ENCODE data around the gene MTOR.

Gene MTOR

GRCh38 chr1:11068600-11069473, 193.5 kb downstream of the MTOR start:
- Histone ChIP-seq H3K27ac (replicated peaks) (peak overlapping the region; percentile 77), H3K4me3 (replicated peaks; ENCODE audit: insufficient read depth, low read length) (no peak overlapping the region), H3K27me3 (ENCODE audit: insufficient read depth, poor library complexity, severe bottlenecking) (no peaks in the 10 kb centered on the region)
- no peak for DNase-seq (ENCODE audit: low read depth in 1 of 2, low spot score in 1 of 2)
- TF ChIP-seq POLR2AphosphoS5 (IDR thresholded peaks at IDR 0.05; ENCODE audit: low read depth) (no peak), GABPA (IDR thresholded peaks at IDR 0.05; ENCODE audit: low read depth) (no peak), SPI1 (IDR thresholded peaks at IDR 0.05; ENCODE audit: borderline replicate concordance, low read depth) (no peak)
- TF ChIP-seq, protein P1, sequence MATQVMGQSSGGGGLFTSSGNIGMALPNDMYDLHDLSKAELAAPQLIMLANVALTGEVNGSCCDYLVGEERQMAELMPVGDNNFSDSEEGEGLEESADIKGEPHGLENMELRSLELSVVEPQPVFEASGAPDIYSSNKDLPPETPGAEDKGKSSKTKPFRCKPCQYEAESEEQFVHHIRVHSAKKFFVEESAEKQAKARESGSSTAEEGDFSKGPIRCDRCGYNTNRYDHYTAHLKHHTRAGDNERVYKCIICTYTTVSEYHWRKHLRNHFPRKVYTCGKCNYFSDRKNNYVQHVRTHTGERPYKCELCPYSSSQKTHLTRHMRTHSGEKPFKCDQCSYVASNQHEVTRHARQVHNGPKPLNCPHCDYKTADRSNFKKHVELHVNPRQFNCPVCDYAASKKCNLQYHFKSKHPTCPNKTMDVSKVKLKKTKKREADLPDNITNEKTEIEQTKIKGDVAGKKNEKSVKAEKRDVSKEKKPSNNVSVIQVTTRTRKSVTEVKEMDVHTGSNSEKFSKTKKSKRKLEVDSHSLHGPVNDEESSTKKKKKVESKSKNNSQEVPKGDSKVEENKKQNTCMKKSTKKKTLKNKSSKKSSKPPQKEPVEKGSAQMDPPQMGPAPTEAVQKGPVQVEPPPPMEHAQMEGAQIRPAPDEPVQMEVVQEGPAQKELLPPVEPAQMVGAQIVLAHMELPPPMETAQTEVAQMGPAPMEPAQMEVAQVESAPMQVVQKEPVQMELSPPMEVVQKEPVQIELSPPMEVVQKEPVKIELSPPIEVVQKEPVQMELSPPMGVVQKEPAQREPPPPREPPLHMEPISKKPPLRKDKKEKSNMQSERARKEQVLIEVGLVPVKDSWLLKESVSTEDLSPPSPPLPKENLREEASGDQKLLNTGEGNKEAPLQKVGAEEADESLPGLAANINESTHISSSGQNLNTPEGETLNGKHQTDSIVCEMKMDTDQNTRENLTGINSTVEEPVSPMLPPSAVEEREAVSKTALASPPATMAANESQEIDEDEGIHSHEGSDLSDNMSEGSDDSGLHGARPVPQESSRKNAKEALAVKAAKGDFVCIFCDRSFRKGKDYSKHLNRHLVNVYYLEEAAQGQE (IDR thresholded peaks at IDR 0.05; ENCODE audit: insufficient replicate concordance, low read depth), result no peak
- TF ChIP-seq, protein P2, sequence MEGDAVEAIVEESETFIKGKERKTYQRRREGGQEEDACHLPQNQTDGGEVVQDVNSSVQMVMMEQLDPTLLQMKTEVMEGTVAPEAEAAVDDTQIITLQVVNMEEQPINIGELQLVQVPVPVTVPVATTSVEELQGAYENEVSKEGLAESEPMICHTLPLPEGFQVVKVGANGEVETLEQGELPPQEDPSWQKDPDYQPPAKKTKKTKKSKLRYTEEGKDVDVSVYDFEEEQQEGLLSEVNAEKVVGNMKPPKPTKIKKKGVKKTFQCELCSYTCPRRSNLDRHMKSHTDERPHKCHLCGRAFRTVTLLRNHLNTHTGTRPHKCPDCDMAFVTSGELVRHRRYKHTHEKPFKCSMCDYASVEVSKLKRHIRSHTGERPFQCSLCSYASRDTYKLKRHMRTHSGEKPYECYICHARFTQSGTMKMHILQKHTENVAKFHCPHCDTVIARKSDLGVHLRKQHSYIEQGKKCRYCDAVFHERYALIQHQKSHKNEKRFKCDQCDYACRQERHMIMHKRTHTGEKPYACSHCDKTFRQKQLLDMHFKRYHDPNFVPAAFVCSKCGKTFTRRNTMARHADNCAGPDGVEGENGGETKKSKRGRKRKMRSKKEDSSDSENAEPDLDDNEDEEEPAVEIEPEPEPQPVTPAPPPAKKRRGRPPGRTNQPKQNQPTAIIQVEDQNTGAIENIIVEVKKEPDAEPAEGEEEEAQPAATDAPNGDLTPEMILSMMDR (IDR thresholded peaks at IDR 0.05; ENCODE audit: insufficient read depth, low read length), result no peak

DNA sequence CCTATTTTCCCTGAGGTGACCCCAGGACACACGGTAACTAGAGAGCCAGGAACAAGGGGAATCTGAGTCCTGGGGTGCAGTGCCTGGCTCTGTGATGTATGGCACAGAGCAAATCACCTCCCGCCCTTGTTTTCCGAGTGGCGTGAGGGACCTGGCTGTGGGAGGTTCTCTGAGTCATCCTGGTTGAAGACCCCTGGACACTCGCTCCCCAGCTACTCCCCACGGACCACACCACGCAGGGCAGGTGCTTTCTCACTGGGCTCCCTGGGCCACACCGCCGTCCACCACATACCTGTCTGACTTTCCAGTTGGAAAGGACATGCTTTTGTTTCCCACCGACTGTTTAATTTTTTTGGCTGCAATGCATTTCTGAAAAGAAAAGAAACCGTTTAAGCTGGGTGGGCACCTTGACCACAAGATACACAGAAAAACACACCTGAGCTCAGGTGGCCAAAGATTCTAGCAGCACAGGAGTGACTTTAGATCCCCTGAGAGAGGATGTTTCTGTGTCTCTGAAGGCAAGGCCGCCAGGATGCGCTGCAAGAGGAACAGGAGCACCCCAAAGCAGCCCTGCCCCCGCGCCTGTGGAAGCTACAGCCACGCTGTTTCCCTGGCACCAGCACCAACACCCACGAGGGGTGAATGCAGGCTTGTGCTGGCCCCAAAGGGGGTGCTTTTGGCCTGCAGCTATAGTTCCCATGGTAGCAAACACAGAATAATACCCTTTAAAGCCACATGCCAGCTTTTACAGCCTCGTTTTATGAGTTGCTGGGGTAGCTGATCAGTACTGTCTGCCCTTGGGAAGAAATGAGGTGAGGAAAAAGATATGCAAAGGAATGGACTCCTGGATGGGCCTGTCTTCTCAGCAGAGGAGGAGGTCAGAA, 194.4 kb downstream of the MTOR start:
- H3K27me3 ChIP-seq (ENCODE audit: insufficient read depth, poor library complexity, severe bottlenecking), result no peaks in the 10 kb centered on the region
- no peak overlapping the region for H3K4me3 ChIP-seq (replicated peaks; ENCODE audit: insufficient read depth, low read length)
- DNase-seq (ENCODE audit: low read depth in 1 of 2, low spot score in 1 of 2), result no peak
- peak overlapping the region; percentile 77 for H3K27ac ChIP-seq (replicated peaks)
- no peak for TF ChIP-seq POLR2AphosphoS5 (IDR thresholded peaks at IDR 0.05; ENCODE audit: low read depth)
- TF ChIP-seq SPI1 (IDR thresholded peaks at IDR 0.05; ENCODE audit: borderline replicate concordance, low read depth), result no peak
- TF ChIP-seq, protein P1 (IDR thresholded peaks at IDR 0.05; ENCODE audit: insufficient replicate concordance, low read depth), result no peak
- TF ChIP-seq, protein P2 (IDR thresholded peaks at IDR 0.05; ENCODE audit: insufficient read depth, low read length), result no peak

GRCh38 chr1:11065796-11066195, 196.6 kb downstream of the MTOR start:
- TF ChIP-seq POLR2AphosphoS5 (IDR thresholded peaks at IDR 0.05; ENCODE audit: low read depth) (no peak), GABPA (IDR thresholded peaks at IDR 0.05; ENCODE audit: low read depth) (no peak), SPI1 (IDR thresholded peaks at IDR 0.05; ENCODE audit: borderline replicate concordance, low read depth) (no peak)
- TF ChIP-seq, protein P2 (IDR thresholded peaks at IDR 0.05; ENCODE audit: insufficient read depth, low read length), result no peak
- TF ChIP-seq, protein P1 (IDR thresholded peaks at IDR 0.05; ENCODE audit: insufficient replicate concordance, low read depth), result no peak
- Histone ChIP-seq H3K4me3 (replicated peaks; ENCODE audit: insufficient read depth, low read length) (no peak overlapping the region), H3K27ac (replicated peaks) (no peak overlapping the region), H3K27me3 (ENCODE audit: insufficient read depth, poor library complexity, severe bottlenecking) (no peaks in the 10 kb centered on the region)
- DNase-seq (ENCODE audit: low read depth in 1 of 2, low spot score in 1 of 2), result no peak
